GM19395 (cell line): ENCODE results near the gene KIF25.

Source experiments
- ATAC-seq: cut with Tn5 transposase; IDR thresholded peaks from one replicate; pipeline ENCODE4 v1.9.1; 2021; ENCODE audit warnings: mild to moderate bottlenecking, moderate library complexity; ENCODE audit not compliant: unreplicated experiment

The KIF25 gene

DNA sequence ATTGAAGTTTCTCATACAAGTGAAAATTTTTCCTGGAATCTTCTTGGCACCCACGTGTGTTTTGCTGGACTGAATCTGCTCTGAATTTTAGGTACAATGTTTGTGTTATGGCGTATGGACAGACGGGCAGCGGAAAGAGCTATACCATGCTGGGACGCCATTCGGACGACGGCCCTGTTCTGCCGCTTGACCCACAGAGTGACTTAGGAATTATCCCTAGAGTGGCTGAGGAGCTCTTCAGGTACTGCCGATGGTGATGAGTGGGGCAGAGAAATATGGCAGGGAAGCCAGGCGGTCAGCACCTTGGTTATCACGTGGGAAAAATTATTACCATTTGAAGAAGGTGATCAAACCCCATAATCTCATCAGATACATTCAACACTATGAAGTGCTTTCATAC is 36.3 kb downstream of the KIF25 start:
- ATAC-seq = no peak

DNA sequence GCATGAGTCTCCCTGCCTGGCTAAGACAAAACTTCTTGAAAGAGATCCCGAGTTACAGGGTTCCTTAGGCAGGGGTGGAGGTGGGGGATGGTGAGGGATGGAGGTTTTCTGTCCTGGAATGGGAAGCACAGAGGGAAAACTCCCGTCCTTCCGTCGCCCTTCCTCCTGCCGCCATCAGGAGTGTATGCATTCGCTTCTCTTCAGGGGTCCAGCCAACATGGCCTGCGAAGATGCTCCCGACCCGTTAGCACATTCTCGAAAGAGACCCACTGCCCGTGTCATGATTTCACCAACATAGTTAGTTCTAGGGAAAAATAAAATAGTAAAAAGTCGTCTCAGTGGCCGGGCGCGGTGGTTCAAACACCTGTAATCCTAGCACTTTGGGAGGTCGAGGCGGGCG is 37.1 kb downstream of the KIF25 start:
- ATAC-seq = no peak

DNA sequence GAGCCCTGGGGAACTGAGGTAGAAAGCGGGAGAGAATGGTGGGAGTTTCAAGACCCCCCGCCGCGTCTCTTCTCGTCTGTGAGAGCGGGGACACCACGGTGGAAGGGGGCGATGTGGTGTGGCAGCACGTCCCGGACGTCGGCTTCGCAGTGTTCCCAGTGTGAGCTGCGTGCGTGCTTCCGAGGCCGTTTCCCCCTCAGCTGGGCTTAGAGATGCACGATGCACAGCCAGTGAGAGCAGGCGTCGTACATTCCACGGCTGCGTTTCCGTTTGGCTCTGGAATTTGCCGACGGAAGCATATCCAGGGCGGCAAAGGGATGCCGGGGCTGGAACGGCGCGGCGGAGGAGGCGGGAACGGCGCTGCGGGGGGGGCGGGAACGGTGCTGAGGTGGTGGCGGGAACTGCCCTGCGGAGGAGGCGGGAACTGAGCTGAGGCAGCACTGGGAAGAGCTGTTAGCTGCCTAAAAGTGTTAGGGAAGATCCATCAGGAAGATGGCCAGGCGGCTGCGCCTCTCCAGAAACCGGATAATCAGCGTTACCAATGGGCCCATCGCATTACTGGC is 37.7 kb downstream of the KIF25 start:
- ATAC-seq = no peak

DNA sequence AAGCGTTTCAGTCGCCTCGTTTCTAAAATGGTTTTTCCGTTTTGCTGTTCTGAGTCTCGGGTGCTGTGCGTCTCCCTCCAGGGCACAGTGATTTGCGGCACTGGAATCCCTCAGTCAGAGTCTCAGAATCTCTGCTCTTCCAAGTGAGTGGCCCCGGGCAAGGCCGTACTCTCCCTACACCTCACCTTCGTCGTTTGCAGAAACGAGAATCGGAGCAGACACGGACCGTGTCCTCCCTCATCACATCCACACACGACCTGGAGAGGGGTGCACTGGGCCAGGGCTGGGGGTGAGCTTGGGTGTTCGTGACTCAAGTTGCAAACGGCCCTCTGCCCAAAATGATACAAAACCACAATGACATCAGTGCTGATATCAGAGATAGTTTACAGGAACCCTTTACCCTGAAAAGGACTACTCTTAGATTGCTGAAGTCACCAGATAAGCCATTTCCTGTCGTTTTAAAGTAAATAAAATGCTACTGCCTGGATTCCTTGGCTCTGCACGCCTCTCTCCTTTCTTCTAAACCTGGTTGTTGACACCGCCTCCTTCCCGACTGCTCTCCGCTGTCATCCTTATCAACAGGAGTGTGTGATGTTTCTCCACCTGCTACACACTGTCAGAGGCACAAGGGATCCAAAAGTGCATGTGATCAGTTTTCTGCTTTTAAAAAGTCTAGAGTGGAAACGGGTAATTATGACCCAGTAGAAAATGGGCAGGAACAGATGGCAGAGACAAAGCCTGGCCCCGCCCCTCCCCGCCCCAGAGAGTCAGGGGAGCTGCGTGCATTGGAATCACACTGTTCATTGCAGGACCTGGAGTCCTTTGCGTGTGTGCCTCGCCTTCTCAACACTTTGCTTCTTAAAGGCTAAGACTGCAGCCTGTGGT is 38.4 kb downstream of the KIF25 start:
- no peak for ATAC-seq

DNA sequence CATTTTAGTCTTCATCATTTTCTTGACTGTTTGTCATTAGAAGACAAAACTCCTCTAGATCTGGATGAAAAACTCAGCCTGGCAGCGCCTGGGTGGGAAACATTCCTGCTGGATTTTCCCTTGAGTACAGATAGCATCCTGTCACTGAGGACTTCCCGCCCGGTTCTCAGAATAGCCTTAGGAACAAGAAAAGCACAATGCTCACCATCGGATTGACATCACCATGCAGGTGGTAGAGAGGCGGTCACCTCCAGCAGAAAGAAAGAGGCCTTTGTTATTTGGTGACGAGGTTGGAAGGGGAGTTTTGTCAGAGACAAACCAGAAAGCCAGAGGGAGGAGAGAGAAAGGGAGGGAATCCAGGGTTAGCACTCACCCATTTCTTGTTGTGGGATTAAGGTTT is 39.8 kb downstream of the KIF25 start:
- ATAC-seq = no peak

DNA sequence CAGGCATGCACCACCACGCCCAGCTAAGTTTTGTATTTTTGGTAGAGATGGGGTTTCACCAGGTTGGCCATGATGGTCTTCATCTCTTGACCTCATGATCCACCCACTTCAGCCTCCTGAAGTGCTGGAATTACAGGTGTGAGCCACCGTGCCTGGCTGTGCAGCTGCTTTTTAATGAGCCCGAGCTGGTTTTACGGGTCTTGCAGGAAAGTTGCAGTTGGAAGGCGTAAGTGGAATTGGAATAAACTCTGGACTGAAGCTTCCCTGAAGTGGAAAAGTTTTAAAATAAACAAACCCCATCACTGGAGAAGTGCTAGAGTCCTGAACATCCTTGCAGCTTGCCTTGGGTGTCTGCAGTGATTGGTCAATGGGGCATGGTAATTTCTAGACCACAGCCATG is 40.4 kb downstream of the KIF25 start:
- ATAC-seq = no peak

DNA sequence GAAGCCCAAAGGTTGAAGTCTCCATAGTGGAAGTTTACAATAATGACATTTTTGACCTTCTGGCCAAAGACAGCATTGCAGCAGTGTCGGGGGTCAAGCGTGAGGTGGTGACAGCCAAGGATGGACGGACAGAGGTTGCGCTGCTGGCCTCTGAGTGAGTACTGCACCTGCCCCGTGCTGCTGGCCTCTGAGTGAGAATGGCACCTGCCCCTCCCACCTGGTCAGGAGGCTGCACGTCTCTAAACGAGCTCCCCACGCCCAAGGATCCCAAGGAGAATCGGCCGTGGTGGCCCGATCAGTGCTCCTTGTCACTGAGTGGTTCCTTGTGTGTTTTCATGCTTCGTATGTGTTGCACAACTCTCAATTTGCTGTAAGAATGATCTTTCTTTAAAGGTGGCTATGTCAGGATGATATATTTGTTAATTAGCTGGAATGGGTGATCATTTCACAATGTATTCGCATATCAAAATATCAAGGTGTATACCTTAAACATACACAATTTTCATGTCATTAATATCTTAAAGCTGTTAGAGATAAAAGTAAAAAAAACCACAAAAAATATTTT is 41.2 kb downstream of the KIF25 start:
- no peak for ATAC-seq

DNA sequence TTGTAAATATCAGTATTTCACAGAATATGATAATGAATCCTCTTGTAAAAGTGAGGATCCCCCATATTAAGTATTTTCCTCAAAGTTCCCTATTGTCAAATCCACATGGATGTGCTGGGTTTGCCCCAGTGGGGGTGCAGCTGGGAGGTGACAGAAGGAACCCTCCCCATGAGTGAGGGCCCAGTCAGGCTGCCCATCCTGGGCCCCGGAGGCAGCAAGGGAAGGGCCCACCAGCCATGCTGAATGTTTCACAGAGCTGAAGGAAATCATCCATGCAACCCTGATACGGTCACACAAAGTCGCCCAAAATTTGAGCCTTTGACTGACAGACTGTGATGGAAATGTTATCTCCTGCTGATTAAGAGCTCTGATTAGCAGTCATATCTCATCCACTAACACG is 41.8 kb downstream of the KIF25 start:
- ATAC-seq = no peak

DNA sequence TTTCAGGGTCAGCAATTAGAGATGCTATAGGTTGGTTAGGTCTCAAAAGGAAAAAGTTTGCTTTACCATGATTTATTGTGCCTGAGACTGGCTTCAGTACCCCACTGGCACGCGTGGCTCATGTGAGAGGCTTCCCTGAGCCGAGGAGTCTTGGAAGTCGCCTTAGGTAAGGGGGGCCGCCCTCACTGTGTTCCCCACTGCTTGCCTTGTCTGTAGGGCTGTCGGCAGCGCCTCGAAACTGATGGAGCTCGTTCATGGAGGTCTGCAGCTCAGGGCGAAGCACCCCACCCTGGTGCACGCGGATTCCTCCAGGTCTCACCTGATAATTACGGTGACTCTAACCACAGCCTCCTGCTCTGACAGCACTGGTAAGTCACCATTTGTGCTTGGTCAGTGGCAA is 42.4 kb downstream of the KIF25 start:
- ATAC-seq = no peak

DNA sequence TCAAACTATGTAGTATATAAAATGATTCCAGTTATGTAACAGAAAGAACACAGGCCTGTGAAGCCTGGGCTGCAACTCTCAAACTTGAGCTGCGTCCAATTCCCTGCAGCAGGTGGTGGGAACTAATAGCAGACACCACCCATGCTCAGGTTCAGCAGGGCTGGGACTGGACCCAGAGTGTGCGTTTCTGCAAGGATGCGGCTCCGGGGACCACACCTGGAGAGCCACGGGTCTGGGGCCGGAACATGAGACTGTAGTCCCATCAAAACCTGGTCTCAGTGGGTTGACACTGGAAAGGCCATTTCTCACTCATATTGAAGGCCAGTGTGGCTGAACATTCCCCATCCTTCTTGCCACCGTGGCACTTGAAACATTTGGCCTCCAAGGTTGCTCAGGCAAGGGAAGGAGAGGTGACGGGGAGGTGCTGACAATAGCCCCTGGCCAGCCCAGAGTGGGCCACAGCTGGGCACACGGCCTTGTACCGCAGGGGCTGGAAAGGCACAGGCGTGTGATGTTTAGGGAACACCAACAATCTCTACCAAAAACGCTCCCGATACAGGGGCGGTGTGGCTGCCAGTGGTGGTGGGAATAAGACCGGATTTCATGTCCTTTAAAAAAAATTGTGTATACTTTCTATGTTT is 43.5 kb downstream of the KIF25 start:
- ATAC-seq = no peak

DNA sequence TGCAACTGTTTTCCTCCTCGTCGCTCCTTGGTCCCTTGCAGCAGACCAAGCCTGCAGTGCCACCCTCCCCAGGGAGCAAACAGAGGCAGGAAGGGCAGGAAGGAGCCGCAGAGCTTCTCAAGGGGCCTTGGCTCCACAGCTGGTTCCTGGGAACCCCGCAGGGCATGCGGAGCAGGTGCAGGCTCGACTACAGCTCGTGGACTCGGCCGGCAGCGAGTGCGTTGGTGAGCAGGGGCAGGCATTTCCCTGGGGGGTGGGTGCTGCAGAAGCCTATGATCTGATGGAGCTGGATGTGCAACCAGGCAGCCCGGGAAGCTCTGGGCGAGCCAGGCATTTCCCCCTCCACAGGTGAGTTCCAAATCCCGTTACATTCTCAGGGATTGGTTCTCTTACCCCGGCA is 44.5 kb downstream of the KIF25 start:
- no peak for ATAC-seq

DNA sequence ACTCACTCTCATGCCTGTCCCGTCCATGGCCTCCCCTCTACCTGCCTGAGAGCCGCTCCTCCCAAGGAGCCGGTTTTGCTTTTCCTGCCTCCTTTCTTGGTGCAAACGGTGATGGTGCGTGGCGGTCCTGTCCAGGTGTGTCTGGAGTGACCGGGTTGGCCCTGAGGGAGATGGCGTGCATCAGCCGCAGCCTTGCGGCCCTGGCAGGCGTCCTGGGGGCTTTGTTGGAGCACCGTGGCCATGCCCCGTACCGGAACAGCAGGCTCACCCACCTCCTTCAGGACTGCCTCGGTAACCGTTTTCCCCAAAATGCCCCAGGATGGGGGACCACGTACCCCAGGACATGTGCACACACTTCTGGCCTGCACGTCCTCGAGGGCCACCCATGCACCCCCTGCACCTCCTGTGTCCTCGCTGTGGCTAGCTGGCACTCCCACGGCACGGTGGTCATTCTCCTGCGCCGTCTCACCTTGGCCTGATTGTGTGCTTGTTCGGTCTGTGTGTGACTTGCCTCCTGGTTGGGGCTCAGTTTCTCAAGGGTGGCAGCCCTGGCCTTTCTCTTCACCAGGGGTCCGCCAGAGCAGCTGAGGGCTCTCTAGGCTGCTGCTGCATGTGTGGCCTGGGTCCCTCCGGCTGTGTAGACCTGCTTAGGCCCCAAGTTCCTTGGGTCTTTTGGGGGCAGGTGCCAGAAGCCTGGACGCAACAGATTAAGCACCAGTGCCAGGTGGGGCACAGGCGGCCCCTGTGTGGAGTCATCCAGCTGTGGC is 45.1 kb downstream of the KIF25 start:
- no peak for ATAC-seq

DNA sequence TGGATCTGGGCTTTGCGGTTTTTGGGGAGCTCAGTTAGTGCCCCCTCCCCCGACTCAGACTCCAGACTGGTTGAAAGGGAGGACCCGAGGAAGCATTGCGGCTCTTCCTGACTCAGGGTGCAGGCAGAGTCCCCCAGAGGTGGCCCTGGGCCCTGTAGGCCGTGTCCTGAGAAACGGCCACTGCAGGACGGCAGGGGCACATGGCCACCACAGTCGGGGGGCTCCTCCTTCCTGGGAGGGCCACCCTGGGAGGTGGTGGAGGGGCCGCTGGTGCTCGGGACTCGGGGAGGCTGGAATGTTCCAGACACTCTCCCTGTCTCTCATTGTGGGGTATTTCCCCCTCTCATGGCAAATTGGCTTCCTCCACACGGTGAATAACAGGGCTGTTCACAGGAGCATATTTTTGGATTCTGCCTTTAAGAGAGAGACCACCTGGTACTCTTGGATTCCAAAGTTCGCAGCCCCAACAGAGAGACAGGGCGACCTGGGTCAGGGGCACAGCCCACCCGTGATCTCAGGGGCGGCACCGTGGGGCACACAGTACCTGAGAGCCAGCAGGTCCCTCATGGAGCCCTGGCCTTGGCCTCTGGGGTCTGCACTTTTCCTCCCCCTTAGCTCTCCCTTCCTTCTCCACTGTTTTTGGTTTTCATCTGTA is 45.8 kb downstream of the KIF25 start:
- ATAC-seq = no peak

DNA sequence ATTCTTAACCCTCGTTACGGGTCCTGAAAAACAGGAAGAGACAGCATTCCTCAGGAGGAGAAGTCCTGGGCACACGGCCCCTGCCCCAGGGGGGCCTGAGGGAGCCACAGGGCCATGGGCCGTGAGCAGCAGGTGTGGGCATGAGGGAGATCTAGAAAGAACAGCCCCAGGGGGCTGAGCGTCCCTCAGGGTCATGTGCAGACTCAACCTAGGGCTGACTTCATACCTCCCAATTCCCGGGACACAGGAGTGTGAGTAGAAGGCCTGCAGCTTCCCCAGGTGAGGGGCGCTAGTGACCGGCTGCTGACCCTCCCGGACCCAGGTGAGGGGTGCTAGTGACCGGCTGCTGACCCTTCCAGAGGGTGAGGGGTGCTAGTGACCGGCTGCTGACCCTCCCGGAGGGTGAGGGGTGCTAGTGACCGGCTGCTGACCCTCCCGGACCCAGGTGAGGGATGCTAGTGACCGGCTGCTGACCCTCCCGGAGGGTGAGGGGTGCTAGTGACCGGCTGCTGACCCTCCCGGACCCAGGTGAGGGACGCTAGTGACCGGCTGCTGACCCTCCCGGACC is 46.5 kb downstream of the KIF25 start:
- ATAC-seq = no peak

DNA sequence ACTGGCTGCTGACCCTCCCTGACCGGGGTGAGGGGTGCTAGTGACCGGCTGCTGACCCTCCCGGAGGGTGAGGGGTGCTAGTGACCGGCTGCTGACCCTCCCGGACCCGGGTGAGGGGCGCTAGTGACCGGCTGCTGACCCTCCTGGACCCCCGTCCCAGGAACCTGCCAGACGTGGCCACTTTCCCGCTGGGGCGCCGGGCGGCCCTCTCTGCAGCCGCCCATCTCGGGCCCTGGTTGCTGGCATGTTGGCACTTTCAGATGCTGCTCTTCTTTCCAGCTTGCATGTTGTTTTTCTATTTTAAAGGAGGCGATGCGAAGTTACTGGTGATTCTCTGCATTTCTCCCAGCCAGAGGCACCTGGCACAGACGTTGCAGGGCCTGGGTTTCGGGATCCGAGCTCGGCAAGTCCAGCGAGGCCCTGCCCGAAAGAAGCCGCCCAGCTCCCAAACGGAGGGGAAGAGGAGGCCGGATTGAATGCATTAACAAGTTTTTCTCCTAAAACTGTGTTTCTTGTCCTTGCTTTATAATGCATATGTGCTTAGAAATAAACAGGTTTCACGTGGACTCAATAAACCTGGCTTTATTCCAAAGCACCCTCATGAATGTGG is 47.2 kb downstream of the KIF25 start:
- ATAC-seq = no peak

DNA sequence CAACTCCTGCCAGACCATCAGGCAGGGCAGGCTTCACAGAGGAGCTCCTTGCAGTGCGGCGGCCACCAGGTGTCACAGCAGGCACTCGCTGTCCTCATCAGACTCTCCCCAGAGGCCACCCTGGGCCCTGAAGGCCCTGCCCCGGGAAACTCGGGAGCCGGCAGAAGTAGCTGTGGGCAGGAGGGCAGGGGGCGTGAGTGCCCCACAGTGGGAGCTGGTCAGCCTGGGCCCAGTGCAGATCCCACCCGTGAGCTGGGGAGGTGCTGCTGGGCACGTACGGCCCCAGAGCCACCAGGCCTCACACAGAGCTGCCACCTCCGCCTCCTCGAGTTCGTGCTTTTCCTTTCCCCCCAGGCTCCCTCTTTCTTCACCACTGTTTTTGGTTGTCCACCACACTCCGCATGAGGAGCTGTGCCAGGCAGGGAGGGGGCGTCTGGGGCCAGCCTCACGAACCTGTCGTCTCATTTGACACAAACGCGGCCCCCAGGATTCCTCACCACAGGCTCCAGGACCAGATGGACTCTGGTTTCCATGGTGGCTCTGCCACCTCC is 47.7 kb downstream of the KIF25 start:
- no peak for ATAC-seq

DNA sequence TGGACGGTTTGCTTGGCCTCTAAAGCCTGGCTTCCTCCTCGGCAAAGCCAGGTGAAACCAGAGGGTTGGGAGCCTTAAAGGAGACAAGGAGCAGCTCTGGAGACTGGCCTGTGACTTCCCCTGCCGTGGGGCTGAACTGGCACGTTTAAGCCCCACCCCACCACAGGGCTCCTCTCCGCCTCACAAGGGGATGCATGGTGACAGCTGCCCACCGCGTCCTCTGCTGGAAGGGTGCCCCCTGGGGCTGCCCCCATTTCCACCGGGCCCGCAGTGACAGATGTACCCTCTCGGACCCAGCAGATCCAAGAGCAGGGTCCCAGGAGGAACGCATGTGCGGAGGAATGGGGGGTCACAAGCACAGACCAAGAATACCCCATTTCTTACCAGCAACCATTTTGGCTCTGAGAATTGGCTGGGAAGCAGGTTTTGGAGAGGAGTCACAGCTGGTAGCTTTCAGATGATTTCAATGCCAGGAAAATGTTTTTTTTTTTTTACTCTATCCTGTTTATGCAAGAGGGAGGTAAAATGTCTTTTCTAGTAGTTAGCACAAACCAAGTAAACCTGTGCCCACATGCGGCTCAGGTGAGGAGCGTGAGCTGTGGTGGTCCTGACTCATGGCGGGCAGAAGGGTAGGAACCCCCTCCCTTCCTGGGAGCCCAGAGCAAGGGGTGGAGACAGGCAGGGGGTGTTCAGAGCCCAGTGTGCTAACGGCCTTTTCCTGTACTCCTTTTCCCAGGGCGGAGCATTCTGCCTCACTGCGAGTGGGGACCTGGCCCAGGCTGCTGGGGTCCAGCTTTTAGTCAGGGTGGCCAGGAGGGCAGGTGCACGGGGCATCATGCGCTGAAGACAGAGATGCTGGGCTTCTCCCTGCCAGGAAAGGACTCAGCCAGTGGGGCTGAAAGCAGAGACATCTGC is 48.5 kb downstream of the KIF25 start:
- ATAC-seq = no peak

DNA sequence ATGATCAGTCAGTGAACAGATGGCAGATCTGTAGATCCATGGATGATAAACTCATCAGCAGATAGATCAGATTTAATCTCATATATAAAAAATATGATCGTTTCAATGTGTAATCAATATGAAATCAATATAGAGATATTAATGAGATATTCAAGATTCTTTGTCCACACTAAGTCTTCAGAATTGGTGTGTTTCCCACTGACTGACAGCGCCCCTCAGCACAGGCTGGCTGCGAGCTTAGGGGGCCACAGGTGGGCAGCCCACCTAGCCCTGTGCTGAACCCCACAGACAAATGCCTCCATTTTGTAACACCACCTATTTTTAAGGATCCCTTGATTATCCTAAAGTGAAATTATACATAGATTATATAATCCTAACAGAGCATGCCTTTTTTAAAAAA is 49.2 kb downstream of the KIF25 start:
- ATAC-seq = no peak
